H9 (cell line): Measurements from ENCODE around the gene USP7. TPM values are rescaled to one million over a fixed set of nuclear protein-coding genes. Genes with fewer than 3 reads are reported as not detected.

Experiments used
- DNase-seq: peaks from one replicate; pipeline ENCODE4 v3.0.0-alpha.2; 2017
- H2AFZ ChIP-seq: one replicate; pipeline ENCODE4 v1.6.1; 2013; ENCODE audit warnings: mild to moderate bottlenecking, low read length, control low read depth, moderate library complexity
- H2AK5ac ChIP-seq: 2 replicates; pipeline ENCODE4 v1.6.1; 2013; ENCODE audit warnings: low read length, control low read depth, mixed read lengths; ENCODE audit not compliant: insufficient read length
- H2BK120ac ChIP-seq: one replicate; pipeline ENCODE4 v1.6.1; 2013; ENCODE audit warnings: low read depth, mild to moderate bottlenecking, low read length, control low read depth, inconsistent platforms; ENCODE audit not compliant: poor library complexity, severe bottlenecking
- H2BK12ac ChIP-seq: 2 replicates; pipeline ENCODE4 v1.6.1; 2013; ENCODE audit warnings: low read length, control low read depth, mixed read lengths, low read depth; ENCODE audit not compliant: insufficient read length
- H2BK15ac ChIP-seq: 2 replicates; pipeline ENCODE4 v1.6.1; 2013; ENCODE audit warnings: low read depth, low read length, control low read depth
- H2BK20ac ChIP-seq: one replicate; pipeline ENCODE4 v1.6.1; 2013; ENCODE audit warnings: low read depth, mild to moderate bottlenecking, low read length, control low read depth, inconsistent platforms; ENCODE audit not compliant: poor library complexity, severe bottlenecking
- H2BK5ac ChIP-seq: 2 replicates; pipeline ENCODE4 v1.6.1; 2013; ENCODE audit warnings: low read length, control low read depth, mixed read lengths; ENCODE audit not compliant: insufficient read length
- H3K14ac ChIP-seq: 2 replicates; pipeline ENCODE4 v1.6.1; 2013; ENCODE audit warnings: low read length, control low read depth; ENCODE audit not compliant: insufficient read depth
- H3K18ac ChIP-seq: 2 replicates; pipeline ENCODE4 v1.6.1; 2013; ENCODE audit warnings: low read depth, mild to moderate bottlenecking, mixed read lengths, low read length, control low read depth; ENCODE audit not compliant: insufficient read length
- H3K23ac ChIP-seq: 2 replicates; pipeline ENCODE4 v1.6.1; 2013; ENCODE audit warnings: low read length, control low read depth, mixed read lengths, low read depth; ENCODE audit not compliant: insufficient read length
- H3K23me2 ChIP-seq: 2 replicates; pipeline ENCODE4 v1.6.1; 2013; ENCODE audit warnings: low read depth, mild to moderate bottlenecking, mixed read lengths, low read length, control low read depth; ENCODE audit not compliant: insufficient read length, poor library complexity, severe bottlenecking
- H3K27ac ChIP-seq: 2 replicates; pipeline ENCODE4 v1.5.1; 2013; ENCODE audit warnings: low read length, control low read depth, mixed read lengths, low read depth; ENCODE audit not compliant: insufficient read length
- H3K27me3 ChIP-seq: 2 replicates; pipeline ENCODE4 v1.6.1; 2013; ENCODE audit warnings: low read length, control low read depth, inconsistent platforms; ENCODE audit not compliant: insufficient read depth
- H3K4ac ChIP-seq: 2 replicates; pipeline ENCODE4 v1.6.1; 2013; ENCODE audit warnings: low read depth, mild to moderate bottlenecking, control low read depth, inconsistent platforms, low read length, moderate library complexity
- H3K4me1 ChIP-seq: 2 replicates; pipeline ENCODE4 v1.6.1; 2013; ENCODE audit warnings: low read length, control low read depth, inconsistent platforms; ENCODE audit not compliant: insufficient read depth
- H3K4me2 ChIP-seq: 2 replicates; pipeline ENCODE4 v1.6.1; 2013; ENCODE audit warnings: low read length, control low read depth, mixed read lengths; ENCODE audit not compliant: insufficient read length, insufficient read depth
- H3K56ac ChIP-seq: 2 replicates; pipeline ENCODE4 v1.6.1; 2013; ENCODE audit warnings: low read depth, mild to moderate bottlenecking, mixed read lengths, low read length, control low read depth; ENCODE audit not compliant: insufficient read length
- H3K79me1 ChIP-seq: 2 replicates; pipeline ENCODE4 v1.6.1; 2013; ENCODE audit warnings: low read depth, mild to moderate bottlenecking, moderate library complexity, low read length, control low read depth, inconsistent platforms; ENCODE audit not compliant: insufficient read depth, poor library complexity, severe bottlenecking
- H3K79me2 ChIP-seq: 2 replicates; pipeline ENCODE4 v1.6.1; 2013; ENCODE audit warnings: low read length, control low read depth, inconsistent platforms; ENCODE audit not compliant: insufficient read depth
- H3K9ac ChIP-seq: 2 replicates; pipeline ENCODE4 v1.6.1; 2013; ENCODE audit warnings: low read length, control low read depth, mixed read lengths; ENCODE audit not compliant: insufficient read length; ENCODE audit errors: extremely low read depth
- H3K9me3 ChIP-seq: one replicate; pipeline ENCODE4 v1.6.1; 2013; ENCODE audit warnings: low read depth, low read length, inconsistent platforms; ENCODE audit not compliant: control insufficient read depth
- H3T11ph ChIP-seq: one replicate; pipeline ENCODE4 v1.6.1; 2013; ENCODE audit warnings: mild to moderate bottlenecking, low read length, control low read depth, inconsistent platforms
- H4K20me1 ChIP-seq: one replicate; pipeline ENCODE4 v1.6.1; 2013; ENCODE audit not compliant: control insufficient read depth, insufficient read length, insufficient read depth
- H4K5ac ChIP-seq: 2 replicates; pipeline ENCODE4 v1.6.1; 2013; ENCODE audit warnings: low read depth, mild to moderate bottlenecking, mixed read lengths, low read length, control low read depth; ENCODE audit not compliant: insufficient read length
- H4K8ac ChIP-seq: replicated peaks from 2 replicates; pipeline ENCODE4 v1.6.1; 2013; ENCODE audit warnings: low read length, control low read depth, mixed read lengths, low read depth; ENCODE audit not compliant: insufficient read length
- H4K91ac ChIP-seq: 2 replicates; pipeline ENCODE4 v1.6.1; 2013; ENCODE audit warnings: low read depth, mild to moderate bottlenecking, moderate library complexity, mixed read lengths, low read length, control low read depth; ENCODE audit not compliant: insufficient read length
- H3K27ac Mint-ChIP-seq, 3 experiments: 2 replicates in 2 of 3; 3 replicates in 1 of 3; pipeline ENCODE4 v1.8.0; 2020 to 2021; ENCODE audit warnings: mixed read lengths in 3 of 3, mild to moderate bottlenecking in 1 of 3, moderate library complexity in 1 of 3
- H3K27me3 Mint-ChIP-seq: 2 replicates; pipeline ENCODE4 v1.8.0; 2021; ENCODE audit warnings: low read depth, mild to moderate bottlenecking, moderate library complexity, mixed read lengths
- H3K36me3 Mint-ChIP-seq, 3 experiments: 2 replicates in 2 of 3; 3 replicates in 1 of 3; pipeline ENCODE4 v1.8.0; 2020 to 2021; ENCODE audit warnings: low read depth in 3 of 3, mixed read lengths in 3 of 3; ENCODE audit not compliant: insufficient read depth in 1 of 3
- H3K4me1 Mint-ChIP-seq, 2 experiments: 2 replicates each; pipeline ENCODE4 v1.8.0; 2020; ENCODE audit warnings: mixed read lengths in 2 of 2
- H3K4me3 Mint-ChIP-seq, 2 experiments: 2 replicates in 1 of 2; 3 replicates in 1 of 2; pipeline ENCODE4 v1.8.0; 2020 to 2021; ENCODE audit warnings: mild to moderate bottlenecking in 2 of 2, mixed read lengths in 2 of 2, moderate library complexity in 1 of 2
- H3K9me3 Mint-ChIP-seq, 2 experiments: 2 replicates in 1 of 2; 3 replicates in 1 of 2; pipeline ENCODE4 v1.8.0; 2020; ENCODE audit warnings: mild to moderate bottlenecking in 2 of 2, mixed read lengths in 2 of 2, moderate library complexity in 1 of 2
- CTCF ChIP-seq: fragments of 200-600 bp; sonication (generic); conservative IDR thresholded peaks from 3 replicates; pipeline ENCODE4 v1.8.0; 2021; ENCODE audit warnings: antibody characterized with exemption, mild to moderate bottlenecking
- WGBS: extraction: QIAGEN DNeasy Blood & Tissue Kit; methylation state at CpG from one replicate; pipeline ENCODE4 v1.1.7; 2013; ENCODE audit warnings: missing lambda C conversion rate, low lambda C conversion rate, mixed read lengths; ENCODE audit not compliant: insufficient read length; ENCODE audit errors: extremely low coverage; 5-methylcytosine and 5-hydroxymethylcytosine counted together
- total RNA-seq: library from RNA; stranded (reverse); gene quantifications from 2 replicates; pipeline ENCODE4 v1.2.1, GENCODE V29; 2021

The USP7 gene
- total RNA-seq, 1 experiment from 2014 or later: 192 TPM

- no peak overlapping the region for H3K27ac ChIP-seq
- H2BK20ac ChIP-seq: no peak overlapping the region
- no peak overlapping the region for H2BK15ac ChIP-seq
- no peak overlapping the region for H3K23ac ChIP-seq
- no peaks in the 10 kb centered on the region for H3K9me3 Mint-ChIP-seq
- no peaks in the 10 kb centered on the region for H3K27me3 ChIP-seq
- no peak overlapping the region for H4K8ac ChIP-seq
- H3K4ac ChIP-seq: no peak overlapping the region
- peaks cover 49 to 75% (median 61%) of the 10 kb centered on the region in 3 experiments; a peak in 6 of 7 replicates for H3K36me3 Mint-ChIP-seq
- DNase-seq: no peak
- H3K79me2 ChIP-seq: no peaks in the 10 kb centered on the region
- peaks cover 4% of the 10 kb centered on the region for H4K20me1 ChIP-seq
- H2BK5ac ChIP-seq: no peak overlapping the region
- H3K27me3 Mint-ChIP-seq: peaks cover 2% of the 10 kb centered on the region
- peaks cover 17 to 19% of the 10 kb centered on the region in 2 experiments for H3K4me1 Mint-ChIP-seq
- H2AK5ac ChIP-seq: no peak overlapping the region
- no CpG with 5 or more reads among the region's 5 CpGs for WGBS
- no peak overlapping the region for H3K4me2 ChIP-seq
- H3K4me3 Mint-ChIP-seq: no peak overlapping the region
- no peak overlapping the region for H3K56ac ChIP-seq
- no peak overlapping the region for H2BK12ac ChIP-seq
- no peak overlapping the region for H4K91ac ChIP-seq
- H3K4me1 ChIP-seq: no peaks in the 10 kb centered on the region; the same call in 1 of the 2 replicates
- TF ChIP-seq CTCF: no peak
- no peak overlapping the region for H3T11ph ChIP-seq
- no peak overlapping the region for H4K5ac ChIP-seq
- no peak overlapping the region for H3K9ac ChIP-seq
- no peak overlapping the region for H3K14ac ChIP-seq
- H3K18ac ChIP-seq: no peak overlapping the region
- H3K79me1 ChIP-seq: no peaks in the 10 kb centered on the region
- no peaks in the 10 kb centered on the region for H3K9me3 ChIP-seq
- peak overlapping the region in 1 of 3 experiments; percentile 73; a peak in 1 of 7 replicates for H3K27ac Mint-ChIP-seq
- no peaks in the 10 kb centered on the region for H3K23me2 ChIP-seq
- no peak overlapping the region for H2BK120ac ChIP-seq
- no peak overlapping the region for H2AFZ ChIP-seq
Measured at GRCh38 chr16:8890549-8890921, 73.2 kb downstream of the USP7 start.
